ENCODE data around the gene CELA2A. TPM values are rescaled to one million over a fixed set of nuclear protein-coding genes. Genes with fewer than 3 reads are reported as not detected.

The CELA2A gene
- total and polyA plus RNA-seq, 2 donors (not counting 1 experiment from before 2014, with no cell fraction given) = not detected

DNA sequence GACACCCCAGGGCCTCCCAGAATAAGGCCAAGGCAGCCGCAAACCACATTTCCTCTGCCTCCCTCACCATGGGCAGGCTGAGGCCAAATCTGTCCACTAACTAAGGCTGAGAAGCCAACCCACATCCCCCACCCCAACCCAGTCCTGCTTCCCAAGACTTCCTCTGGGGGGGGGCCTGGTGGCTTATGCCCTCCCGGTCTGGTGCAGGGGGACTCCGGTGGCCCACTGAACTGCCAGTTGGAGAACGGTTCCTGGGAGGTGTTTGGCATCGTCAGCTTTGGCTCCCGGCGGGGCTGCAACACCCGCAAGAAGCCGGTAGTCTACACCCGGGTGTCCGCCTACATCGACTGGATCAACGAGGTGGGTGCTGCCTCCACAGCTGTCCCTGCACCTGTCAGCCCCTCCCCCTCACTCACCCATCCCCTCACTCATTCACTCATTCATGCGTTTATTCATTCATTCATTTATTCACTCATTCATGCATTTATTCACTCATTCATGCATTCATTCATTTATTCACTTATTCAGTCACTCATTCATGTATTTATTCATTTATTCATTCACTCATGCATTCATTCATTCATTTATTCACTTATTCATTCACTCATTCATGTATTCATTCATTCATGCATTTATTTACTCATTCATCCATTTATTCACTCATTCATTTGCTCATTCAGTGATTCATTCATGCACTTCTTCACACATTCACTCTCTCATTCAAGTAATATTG, 11.0 kb upstream of the CELA2A start:
- H3K9ac ChIP-seq (ENCODE audit: insufficient read depth, low read length) = no peak overlapping the region
- H3K4me1 ChIP-seq (ENCODE audit: control insufficient read depth, extremely low read depth, insufficient read depth, low read length) = no peaks in the 10 kb centered on the region
- no peak for DNase-seq (ENCODE audit: low read depth in 2 of 2)
- no peaks in the 10 kb centered on the region for H3K36me3 ChIP-seq (ENCODE audit: control insufficient read depth, insufficient read depth, low read length)
- no peak overlapping the region for H3K4me2 ChIP-seq (ENCODE audit: extremely low read depth, insufficient read depth, low read length)
- H3K27me3 ChIP-seq (ENCODE audit: control insufficient read depth, insufficient read depth, low read length) = peaks cover 7% of the 10 kb centered on the region
- no peak overlapping the region for H2AFZ ChIP-seq (ENCODE audit: low read length)
- H3K79me2 ChIP-seq (ENCODE audit: control insufficient read depth, insufficient read depth, low read length) = no peaks in the 10 kb centered on the region
- no peak overlapping the region for H3K27ac ChIP-seq (ENCODE audit: insufficient read depth, low read length)
- no peaks in the 10 kb centered on the region for H3K9me3 ChIP-seq (ENCODE audit: control insufficient read depth, insufficient read depth, low read depth, low read length)
- peaks cover under 1% of the 10 kb centered on the region for H4K20me1 ChIP-seq (ENCODE audit: control insufficient read depth, extremely low read depth, insufficient read depth, low read length)
- TF ChIP-seq, protein P1, sequence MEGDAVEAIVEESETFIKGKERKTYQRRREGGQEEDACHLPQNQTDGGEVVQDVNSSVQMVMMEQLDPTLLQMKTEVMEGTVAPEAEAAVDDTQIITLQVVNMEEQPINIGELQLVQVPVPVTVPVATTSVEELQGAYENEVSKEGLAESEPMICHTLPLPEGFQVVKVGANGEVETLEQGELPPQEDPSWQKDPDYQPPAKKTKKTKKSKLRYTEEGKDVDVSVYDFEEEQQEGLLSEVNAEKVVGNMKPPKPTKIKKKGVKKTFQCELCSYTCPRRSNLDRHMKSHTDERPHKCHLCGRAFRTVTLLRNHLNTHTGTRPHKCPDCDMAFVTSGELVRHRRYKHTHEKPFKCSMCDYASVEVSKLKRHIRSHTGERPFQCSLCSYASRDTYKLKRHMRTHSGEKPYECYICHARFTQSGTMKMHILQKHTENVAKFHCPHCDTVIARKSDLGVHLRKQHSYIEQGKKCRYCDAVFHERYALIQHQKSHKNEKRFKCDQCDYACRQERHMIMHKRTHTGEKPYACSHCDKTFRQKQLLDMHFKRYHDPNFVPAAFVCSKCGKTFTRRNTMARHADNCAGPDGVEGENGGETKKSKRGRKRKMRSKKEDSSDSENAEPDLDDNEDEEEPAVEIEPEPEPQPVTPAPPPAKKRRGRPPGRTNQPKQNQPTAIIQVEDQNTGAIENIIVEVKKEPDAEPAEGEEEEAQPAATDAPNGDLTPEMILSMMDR (conservative IDR thresholded peaks at IDR 0.05 in 1 of 2, IDR thresholded peaks at IDR 0.05 in 1 of 2; ENCODE audit: low read depth in 1 of 2, low read length in 2 of 2) = no peak
- TF ChIP-seq EZH2 (IDR thresholded peaks at IDR 0.05; ENCODE audit: low read length, missing control alignments) = no peak
- no peak overlapping the region for H3K4me3 ChIP-seq (replicated peaks in 1 of 4; ENCODE audit: control extremely low read depth in 1 of 4, insufficient read depth in 1 of 4, low read depth in 3 of 4, low read length in 4 of 4)

GRCh38 chr1:15446212-15446611, 10.3 kb upstream of the CELA2A start:
- Histone ChIP-seq H3K4me2 (ENCODE audit: extremely low read depth, insufficient read depth, low read length) (no peak overlapping the region), H3K36me3 (ENCODE audit: control insufficient read depth, insufficient read depth, low read length) (no peaks in the 10 kb centered on the region), H3K79me2 (ENCODE audit: control insufficient read depth, insufficient read depth, low read length) (no peaks in the 10 kb centered on the region), H3K9ac (ENCODE audit: insufficient read depth, low read length) (no peak overlapping the region), H3K27ac (ENCODE audit: insufficient read depth, low read length) (no peak overlapping the region), H3K4me3 (replicated peaks in 1 of 4; ENCODE audit: control extremely low read depth in 1 of 4, insufficient read depth in 1 of 4, low read depth in 3 of 4, low read length in 4 of 4) (no peak overlapping the region), H3K9me3 (ENCODE audit: control insufficient read depth, insufficient read depth, low read depth, low read length) (no peaks in the 10 kb centered on the region), H4K20me1 (ENCODE audit: control insufficient read depth, extremely low read depth, insufficient read depth, low read length) (no peaks in the 10 kb centered on the region), H3K4me1 (ENCODE audit: control insufficient read depth, extremely low read depth, insufficient read depth, low read length) (no peaks in the 10 kb centered on the region), H3K27me3 (ENCODE audit: control insufficient read depth, insufficient read depth, low read length) (peaks cover 7% of the 10 kb centered on the region), H2AFZ (ENCODE audit: low read length) (no peak overlapping the region)
- TF ChIP-seq EZH2 (IDR thresholded peaks at IDR 0.05; ENCODE audit: low read length, missing control alignments) = no peak
- TF ChIP-seq, protein P1 (conservative IDR thresholded peaks at IDR 0.05 in 1 of 2, IDR thresholded peaks at IDR 0.05 in 1 of 2; ENCODE audit: low read depth in 1 of 2, low read length in 2 of 2) = no peak
- no peak for DNase-seq (ENCODE audit: low read depth in 2 of 2)

DNA sequence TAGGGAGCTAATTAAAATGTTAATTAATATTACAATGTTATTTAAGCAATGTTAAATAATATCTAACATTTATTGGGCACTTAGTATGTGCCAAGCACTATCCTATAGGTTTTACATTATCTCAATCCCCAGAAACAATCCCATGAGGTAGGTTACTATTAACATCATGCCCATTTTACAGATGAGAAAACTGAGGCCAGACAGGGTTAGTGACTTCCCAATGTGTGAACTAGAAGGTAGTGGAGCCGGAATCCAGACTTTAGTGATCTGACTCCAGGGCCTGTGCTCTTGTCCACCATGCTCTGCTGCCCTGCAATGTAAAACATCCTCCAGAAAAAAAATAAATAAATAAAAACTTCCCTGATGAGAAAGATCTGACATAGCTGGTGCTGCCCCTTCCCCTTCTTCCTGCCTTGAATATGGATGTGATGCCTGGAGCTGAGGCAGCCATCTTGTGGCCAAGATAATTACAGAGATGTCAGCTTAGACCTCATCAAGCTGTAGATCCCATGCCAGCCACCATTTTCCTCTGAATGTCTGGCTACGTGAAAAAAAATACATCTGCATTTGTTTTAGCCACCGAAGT, 7.6 kb upstream of the CELA2A start:
- H3K9me3 ChIP-seq (ENCODE audit: control insufficient read depth, insufficient read depth, low read depth, low read length) = no peaks in the 10 kb centered on the region
- TF ChIP-seq EZH2 (IDR thresholded peaks at IDR 0.05; ENCODE audit: low read length, missing control alignments) = no peak
- TF ChIP-seq, protein P1 (conservative IDR thresholded peaks at IDR 0.05 in 1 of 2, IDR thresholded peaks at IDR 0.05 in 1 of 2; ENCODE audit: low read depth in 1 of 2, low read length in 2 of 2) = no peak
- H4K20me1 ChIP-seq (ENCODE audit: control insufficient read depth, extremely low read depth, insufficient read depth, low read length) = no peaks in the 10 kb centered on the region
- H2AFZ ChIP-seq (ENCODE audit: low read length) = no peak overlapping the region
- H3K9ac ChIP-seq (ENCODE audit: insufficient read depth, low read length) = no peak overlapping the region
- H3K4me3 ChIP-seq (replicated peaks in 1 of 4; ENCODE audit: control extremely low read depth in 1 of 4, insufficient read depth in 1 of 4, low read depth in 3 of 4, low read length in 4 of 4) = no peak overlapping the region
- no peak for DNase-seq (ENCODE audit: low read depth in 2 of 2)
- H3K27me3 ChIP-seq (ENCODE audit: control insufficient read depth, insufficient read depth, low read length) = peaks cover 4% of the 10 kb centered on the region
- no peak overlapping the region for H3K27ac ChIP-seq (ENCODE audit: insufficient read depth, low read length)
- H3K79me2 ChIP-seq (ENCODE audit: control insufficient read depth, insufficient read depth, low read length) = no peaks in the 10 kb centered on the region
- peaks cover under 1% of the 10 kb centered on the region for H3K4me1 ChIP-seq (ENCODE audit: control insufficient read depth, extremely low read depth, insufficient read depth, low read length)
- H3K4me2 ChIP-seq (ENCODE audit: extremely low read depth, insufficient read depth, low read length) = no peak overlapping the region
- H3K36me3 ChIP-seq (ENCODE audit: control insufficient read depth, insufficient read depth, low read length) = no peaks in the 10 kb centered on the region
